Keratinocyte (primary cell): ENCODE measurements around the gene DENND4C.
"Not testable (repeated sequence)": the region's sequence is repeated elsewhere in the genome, so short reads cannot be mapped to it uniquely, and the experiment has no call there.

Source experiments
- EZH2 ChIP-seq: IDR thresholded peaks from one replicate; pipeline ENCODE4 v1.6.1; 2012; ENCODE audit warnings: inconsistent platforms, mild to moderate bottlenecking, low read length, moderate library complexity
- TF ChIP-seq, protein P1 (sequence below), 3 experiments: IDR thresholded peaks in 1 of 3; conservative IDR thresholded peaks in 1 of 3; optimal IDR thresholded peaks in 1 of 3; 2 replicates in 2 of 3; 3 replicates in 1 of 3; pipeline versions ENCODE3 to v1.5.1; 2011; ENCODE audit warnings: low read length in 3 of 3, mild to moderate bottlenecking in 3 of 3, moderate library complexity in 2 of 3, control low read depth in 1 of 3, inconsistent platforms in 1 of 3; ENCODE audit not compliant: insufficient read depth in 2 of 3; ENCODE audit errors: extremely low read depth in 1 of 3

DNA sequence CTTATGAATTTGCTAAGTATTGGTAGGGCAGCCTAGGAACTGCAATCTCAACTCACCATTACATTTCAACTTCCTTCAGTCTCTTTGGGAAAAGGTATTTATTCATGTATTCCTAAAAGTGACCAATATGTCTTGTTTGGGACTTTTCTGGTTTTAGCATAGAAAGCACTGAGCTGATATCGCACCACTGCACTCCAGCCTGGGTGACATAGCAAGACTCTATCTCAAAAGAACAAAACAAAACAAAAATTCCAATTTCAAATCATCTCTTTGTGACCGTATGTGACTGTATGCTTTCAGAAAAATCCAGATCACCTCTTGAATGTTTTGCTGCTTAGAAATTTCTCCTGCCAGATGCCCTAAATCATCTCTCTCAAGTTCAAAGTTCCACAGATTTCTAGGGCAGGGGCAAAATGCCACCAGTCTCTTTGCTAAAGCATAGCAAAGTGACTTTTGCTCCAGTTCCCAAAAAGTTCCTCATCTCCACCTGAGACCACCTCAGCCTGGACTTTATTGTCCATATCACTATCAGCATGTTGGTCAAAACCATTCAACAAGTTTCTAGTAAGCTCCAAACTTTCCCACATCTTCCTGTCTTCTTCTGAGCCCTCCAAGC lies 37.0 kb upstream of the DENND4C start:
- TF ChIP-seq, protein P1, sequence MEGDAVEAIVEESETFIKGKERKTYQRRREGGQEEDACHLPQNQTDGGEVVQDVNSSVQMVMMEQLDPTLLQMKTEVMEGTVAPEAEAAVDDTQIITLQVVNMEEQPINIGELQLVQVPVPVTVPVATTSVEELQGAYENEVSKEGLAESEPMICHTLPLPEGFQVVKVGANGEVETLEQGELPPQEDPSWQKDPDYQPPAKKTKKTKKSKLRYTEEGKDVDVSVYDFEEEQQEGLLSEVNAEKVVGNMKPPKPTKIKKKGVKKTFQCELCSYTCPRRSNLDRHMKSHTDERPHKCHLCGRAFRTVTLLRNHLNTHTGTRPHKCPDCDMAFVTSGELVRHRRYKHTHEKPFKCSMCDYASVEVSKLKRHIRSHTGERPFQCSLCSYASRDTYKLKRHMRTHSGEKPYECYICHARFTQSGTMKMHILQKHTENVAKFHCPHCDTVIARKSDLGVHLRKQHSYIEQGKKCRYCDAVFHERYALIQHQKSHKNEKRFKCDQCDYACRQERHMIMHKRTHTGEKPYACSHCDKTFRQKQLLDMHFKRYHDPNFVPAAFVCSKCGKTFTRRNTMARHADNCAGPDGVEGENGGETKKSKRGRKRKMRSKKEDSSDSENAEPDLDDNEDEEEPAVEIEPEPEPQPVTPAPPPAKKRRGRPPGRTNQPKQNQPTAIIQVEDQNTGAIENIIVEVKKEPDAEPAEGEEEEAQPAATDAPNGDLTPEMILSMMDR (optimal IDR thresholded peaks at IDR 0.05 in 1 of 3, IDR thresholded peaks at IDR 0.05 in 1 of 3, conservative IDR thresholded peaks at IDR 0.05 in 1 of 3; ENCODE audit: extremely low read depth in 1 of 3, insufficient read depth in 2 of 3, low read length in 3 of 3) = not testable (repeated sequence)
- not testable (repeated sequence) for TF ChIP-seq EZH2
